ENCODE results near the gene REM2. TPM values are rescaled to one million over a fixed set of nuclear protein-coding genes. Genes with fewer than 3 reads are reported as not detected.

The REM2 gene
- total RNA-seq, 1 experiment from 2014 or later: 0.47 TPM

- Histone ChIP-seq H3K9ac (ENCODE audit: low read length) (no peak overlapping the region), H3K36me3 (ENCODE audit: control insufficient read depth in 1 of 2, insufficient read depth in 2 of 2, low read length in 2 of 2) (no peaks in the 10 kb centered on the region), H4K20me1 (ENCODE audit: insufficient read depth) (no peaks in the 10 kb centered on the region), H3K4me2 (ENCODE audit: low read length) (no peak overlapping the region), H3K9me2 (ENCODE audit: insufficient read depth) (no peaks in the 10 kb centered on the region), H2AFZ (ENCODE audit: low read depth, low read length, poor library complexity, severe bottlenecking) (no peak overlapping the region), H3K27ac (ENCODE audit: low read depth, low read length) (no peak overlapping the region), H3K4me3 (replicated peaks in 1 of 2; ENCODE audit: low read depth in 1 of 2, low read length in 2 of 2) (no peak overlapping the region), H3K27me3 (ENCODE audit: insufficient read depth, low read length) (no peaks in the 10 kb centered on the region), H3K4me1 (ENCODE audit: control insufficient read depth in 1 of 2, insufficient read depth in 2 of 2, low read length in 2 of 2) (peaks cover 18 to 24% of the 10 kb centered on the region in 2 experiments), H3K79me2 (ENCODE audit: insufficient read depth, low read length) (no peaks in the 10 kb centered on the region), H3K9me3 (ENCODE audit: control insufficient read depth in 1 of 2, insufficient read depth in 1 of 2, low read depth in 1 of 2, low read length in 2 of 2) (no peaks in the 10 kb centered on the region)
- ChIA-PET POLR2A (interaction anchor here (1.1 to 4.7 kb wide), 2 partner anchors 10 to 37 kb away, joined by 4 to 24 read pairs; partner anchors contain the start of genes LRP10 and RBM23), CTCF (interaction anchor here (1.1 to 7.0 kb wide), 2 partner anchors 10 to 20 kb away, joined by 3 to 51 read pairs; partner anchors contain the start of gene LRP10), RAD21 (ENCODE audit: low non-redundant PET in 1 of 2, low total read pairs in 2 of 2, uncharacterized antibody in 2 of 2, unreplicated experiment in 2 of 2) (interaction anchor here in 1 of 2 experiments (0.7 kb wide), 1 partner anchor 60 kb away, joined by 3 read pairs; no protein-coding TSS in a partner anchor)
- TF ChIP-seq EZH2 (IDR thresholded peaks at IDR 0.05): no peak
- TF ChIP-seq, protein P1, sequence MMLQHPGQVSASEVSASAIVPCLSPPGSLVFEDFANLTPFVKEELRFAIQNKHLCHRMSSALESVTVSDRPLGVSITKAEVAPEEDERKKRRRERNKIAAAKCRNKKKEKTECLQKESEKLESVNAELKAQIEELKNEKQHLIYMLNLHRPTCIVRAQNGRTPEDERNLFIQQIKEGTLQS (IDR thresholded peaks at IDR 0.05): no peak
- TF ChIP-seq YY1 (IDR thresholded peaks at IDR 0.05; ENCODE audit: extremely low read depth, insufficient replicate concordance, low read depth, low read length): no peak
- TF ChIP-seq ZBTB33 (IDR thresholded peaks at IDR 0.05; ENCODE audit: extremely low read depth, insufficient replicate concordance, low read length): no peak
- no peak for TF ChIP-seq ELF1 (IDR thresholded peaks at IDR 0.05; ENCODE audit: borderline replicate concordance, low read depth)
- TF ChIP-seq SRF (IDR thresholded peaks at IDR 0.05; ENCODE audit: low read depth): no peak
- no peak for TF ChIP-seq CBX3 (IDR thresholded peaks at IDR 0.05; ENCODE audit: low read depth)
- TF ChIP-seq TCF7L2 (IDR thresholded peaks at IDR 0.05; ENCODE audit: borderline replicate concordance, extremely low read depth, insufficient read depth, insufficient read length): no peak
- TF ChIP-seq CTCF (IDR thresholded peaks at IDR 0.05 in 2 of 3, conservative IDR thresholded peaks at IDR 0.05 in 1 of 3; ENCODE audit: borderline replicate concordance in 1 of 3, insufficient read depth in 1 of 3, low read depth in 2 of 3, low read length in 2 of 3): no peak
- TF ChIP-seq ZNF274 (IDR thresholded peaks at IDR 0.05; ENCODE audit: low read depth, low read length): no peak
- no peak for TF ChIP-seq JUND (IDR thresholded peaks at IDR 0.05)
- no peak for TF ChIP-seq REST (IDR thresholded peaks at IDR 0.05; ENCODE audit: low read depth)
- TF ChIP-seq EGR1 (IDR thresholded peaks at IDR 0.05; ENCODE audit: low read depth): no peak
- ATAC-seq: no peak
- intact Hi-C loops (cut with micrococcal nuclease): no loop called here
- no TSS peak for BruUV-seq (replicated peaks)
- no peak for DNase-seq (ENCODE audit: low read depth, low spot score)
These were observed 958 bp upstream of the REM2 start for GRCh38 chr14:22882064-22882463.

Measured in HCT116 (cell line).